NCI-H146 treated with DMSO at 0.1 percent for 48 hours (cell line): Measurements from ENCODE around the gene ZNF383.
"Not testable (repeated sequence)": the region's sequence is repeated elsewhere in the genome, so short reads cannot be mapped to it uniquely, and the experiment has no call there.

Source experiments
- DNase-seq: peaks from one replicate; lab custom pipeline; 2025; ENCODE audit not compliant: unreplicated experiment; lab: John Stamatoyannopoulos, UW

The ZNF383 gene

DNA sequence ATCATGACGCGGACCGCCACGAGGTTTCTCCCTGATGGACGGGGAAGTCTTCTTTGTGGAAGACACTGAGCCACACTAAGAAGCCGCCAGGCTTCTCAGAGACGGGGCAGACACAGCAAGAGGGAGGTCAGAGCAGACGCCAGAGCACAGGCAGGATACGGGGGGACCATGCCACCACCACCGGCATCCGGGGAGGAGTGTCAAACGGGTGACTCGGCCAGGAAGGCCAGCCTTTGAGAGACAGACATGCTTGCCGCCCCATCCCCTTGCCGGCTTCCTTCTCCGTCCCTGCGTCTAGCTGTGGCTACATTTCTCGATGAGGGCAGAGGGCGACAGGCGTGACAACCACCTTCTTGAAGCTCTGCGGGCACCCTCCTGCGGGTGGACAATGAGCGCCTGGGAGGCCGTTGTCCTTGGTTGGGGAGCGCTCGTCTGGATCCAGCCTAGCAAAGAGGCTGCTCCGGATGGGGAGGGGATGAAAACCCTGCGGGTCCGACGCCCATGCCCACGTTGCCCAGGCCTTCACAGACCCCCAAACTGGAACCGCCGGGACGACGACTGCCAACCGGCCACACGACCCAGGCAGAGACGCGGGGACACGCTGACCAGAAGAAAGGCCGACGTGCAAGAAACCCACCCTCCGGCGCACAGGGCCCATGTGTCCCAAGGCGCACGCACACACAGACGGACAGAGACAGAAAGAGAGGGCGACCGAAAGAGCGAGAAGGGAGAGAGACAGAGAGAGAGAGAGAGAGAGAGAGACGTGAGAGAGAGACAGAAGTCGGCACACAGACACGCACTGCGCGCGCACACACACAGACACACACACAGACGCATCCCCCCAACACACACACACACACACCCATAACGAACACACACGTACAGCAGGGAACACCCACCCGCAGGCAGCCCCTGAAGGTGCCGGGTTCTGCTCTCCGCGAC lies 75.3 kb downstream of the ZNF383 start:
- DNase-seq = not testable (repeated sequence)

DNA sequence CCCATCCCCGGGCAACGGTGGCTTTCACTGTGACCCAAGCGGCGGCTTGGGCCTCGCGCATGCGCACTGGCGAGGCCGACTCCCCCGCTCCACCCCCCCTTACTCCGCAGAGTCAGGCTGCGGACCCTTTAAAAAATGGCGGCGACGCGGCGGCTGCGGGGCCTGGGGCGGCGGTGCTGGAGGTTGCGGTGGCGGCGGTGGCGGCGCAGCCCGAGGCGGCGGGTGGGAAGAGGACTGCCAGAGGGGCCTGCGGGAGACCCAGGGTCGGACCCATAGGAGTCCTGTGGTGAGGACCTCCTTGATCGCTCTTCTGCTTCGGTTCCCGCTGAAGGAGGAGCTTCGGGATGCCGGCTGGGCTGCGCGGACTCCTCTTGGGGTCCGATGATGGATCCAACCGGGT lies 76.2 kb downstream of the ZNF383 start:
- not testable (repeated sequence) for DNase-seq
